ENCODE data around the gene UCN2. TPM values are rescaled to one million over a fixed set of nuclear protein-coding genes. Genes with fewer than 3 reads are reported as not detected.

Gene UCN2
- total and polyA plus RNA-seq, 2 donors (not counting 3 experiments of a cell fraction or from before 2014, with no cell fraction given) = 0.11 TPM; not detected in 1

DNA sequence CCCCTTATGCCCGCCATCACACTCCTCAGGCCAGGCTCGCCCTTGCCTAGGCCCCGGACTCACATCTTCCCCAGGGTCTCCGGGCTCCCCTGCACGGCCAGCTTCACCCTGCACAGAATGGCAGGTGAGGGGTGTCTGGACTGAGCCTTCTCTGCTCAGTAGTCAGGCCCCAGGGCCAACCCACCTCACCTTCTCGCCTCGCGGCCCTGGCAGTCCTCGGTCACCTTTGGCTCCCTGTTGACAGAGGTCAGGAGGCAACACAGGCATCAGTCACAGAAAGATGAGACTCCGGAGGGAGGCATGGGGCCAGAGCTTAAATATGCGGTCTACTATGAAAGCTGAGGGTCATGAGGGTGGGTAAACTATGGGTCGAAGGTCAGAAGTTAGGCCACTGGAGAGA is 8.4 kb upstream of the UCN2 start:
- no peak overlapping the region for H3K4me3 ChIP-seq (replicated peaks in 1 of 3; ENCODE audit: insufficient read depth in 1 of 3, low read depth in 1 of 3, low read length in 3 of 3)
- no peaks in the 10 kb centered on the region for H3K36me3 ChIP-seq (ENCODE audit: control insufficient read depth in 2 of 2, extremely low read depth in 1 of 2, insufficient read depth in 2 of 2, low read length in 2 of 2)
- H3K79me2 ChIP-seq (ENCODE audit: control insufficient read depth, insufficient read depth, low read length) = no peaks in the 10 kb centered on the region
- CTCF ChIA-PET = interaction anchor here (1.8 to 2.2 kb wide), 2 partner anchors 13 to 136 kb away, joined by 6 to 7 read pairs; no protein-coding TSS in a partner anchor
- DNase-seq (ENCODE audit: low read depth, low spot score) (no peak), FAIRE-seq (no peak)
- no peak overlapping the region for H3K9ac ChIP-seq (replicated peaks; ENCODE audit: extremely low read depth, insufficient read depth, low read length)
- no peaks in the 10 kb centered on the region for H3K4me1 ChIP-seq (ENCODE audit: control insufficient read depth, extremely low read depth, insufficient read depth, low read length)
- POLR2A ChIA-PET = no interaction called here
- H3K27me3 ChIP-seq (ENCODE audit: control insufficient read depth in 2 of 2, insufficient read depth in 2 of 2, low read length in 2 of 2) = no peaks in the 10 kb centered on the region
- dilution Hi-C loops (cut with MboI; ENCODE audit: extremely low pct_ligation_motif_present, low sequenced_read_pairs) = no loop called here
- no peaks in the 10 kb centered on the region for H3K9me3 ChIP-seq (replicated peaks; ENCODE audit: control insufficient read depth, insufficient read depth, low read length)
- H4K20me1 ChIP-seq (replicated peaks; ENCODE audit: control insufficient read depth, extremely low read depth, insufficient read depth, low read length) = no peaks in the 10 kb centered on the region
- intact Hi-C loops (cut with micrococcal nuclease) = no loop called here
- no peak overlapping the region for H3K4me2 ChIP-seq (ENCODE audit: insufficient read depth, low read length)
- H2AFZ ChIP-seq (ENCODE audit: low read depth, low read length) = no peak overlapping the region
- TF ChIP-seq POLR2A (IDR thresholded peaks at IDR 0.05; ENCODE audit: low read depth, low read length) = no peak
- TF ChIP-seq GATA2 (IDR thresholded peaks at IDR 0.05; ENCODE audit: insufficient read depth, insufficient read length, low read depth, low read length) = no peak
- TF ChIP-seq, protein P1, sequence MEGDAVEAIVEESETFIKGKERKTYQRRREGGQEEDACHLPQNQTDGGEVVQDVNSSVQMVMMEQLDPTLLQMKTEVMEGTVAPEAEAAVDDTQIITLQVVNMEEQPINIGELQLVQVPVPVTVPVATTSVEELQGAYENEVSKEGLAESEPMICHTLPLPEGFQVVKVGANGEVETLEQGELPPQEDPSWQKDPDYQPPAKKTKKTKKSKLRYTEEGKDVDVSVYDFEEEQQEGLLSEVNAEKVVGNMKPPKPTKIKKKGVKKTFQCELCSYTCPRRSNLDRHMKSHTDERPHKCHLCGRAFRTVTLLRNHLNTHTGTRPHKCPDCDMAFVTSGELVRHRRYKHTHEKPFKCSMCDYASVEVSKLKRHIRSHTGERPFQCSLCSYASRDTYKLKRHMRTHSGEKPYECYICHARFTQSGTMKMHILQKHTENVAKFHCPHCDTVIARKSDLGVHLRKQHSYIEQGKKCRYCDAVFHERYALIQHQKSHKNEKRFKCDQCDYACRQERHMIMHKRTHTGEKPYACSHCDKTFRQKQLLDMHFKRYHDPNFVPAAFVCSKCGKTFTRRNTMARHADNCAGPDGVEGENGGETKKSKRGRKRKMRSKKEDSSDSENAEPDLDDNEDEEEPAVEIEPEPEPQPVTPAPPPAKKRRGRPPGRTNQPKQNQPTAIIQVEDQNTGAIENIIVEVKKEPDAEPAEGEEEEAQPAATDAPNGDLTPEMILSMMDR (IDR thresholded peaks at IDR 0.05; ENCODE audit: extremely low read depth in 1 of 2, insufficient read depth in 1 of 2, low read depth in 1 of 2, low read length in 2 of 2) = no peak
- no peak for TF ChIP-seq POLR2AphosphoS5 (IDR thresholded peaks at IDR 0.05; ENCODE audit: insufficient read depth, low read depth, low read length)
- no peak for TF ChIP-seq MYC (IDR thresholded peaks at IDR 0.05; ENCODE audit: low read depth, low read length)
- no peak for TF ChIP-seq EZH2 (IDR thresholded peaks at IDR 0.05; ENCODE audit: borderline replicate concordance, low read depth, low read length, severe bottlenecking)
- TF ChIP-seq FOS (IDR thresholded peaks at IDR 0.05; ENCODE audit: borderline replicate concordance, insufficient read depth, low read length) = no peak
- TF ChIP-seq, protein P2, sequence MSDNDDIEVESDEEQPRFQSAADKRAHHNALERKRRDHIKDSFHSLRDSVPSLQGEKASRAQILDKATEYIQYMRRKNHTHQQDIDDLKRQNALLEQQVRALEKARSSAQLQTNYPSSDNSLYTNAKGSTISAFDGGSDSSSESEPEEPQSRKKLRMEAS (IDR thresholded peaks at IDR 0.05; ENCODE audit: insufficient read depth, insufficient read length) = no peak
- TF ChIP-seq JUN (IDR thresholded peaks at IDR 0.05; ENCODE audit: borderline replicate concordance, insufficient read depth, insufficient read length, low read depth) = no peak
- H3K27ac ChIP-seq (ENCODE audit: insufficient read depth, low read depth, low read length) = no peak overlapping the region
- no TSS peak for BruUV-seq (replicated peaks)
- no peaks in the 10 kb centered on the region for H3K9me1 ChIP-seq (replicated peaks; ENCODE audit: control insufficient read depth, extremely low read depth, insufficient read depth, low read length)
